GM13977 (cell line): ENCODE results near the gene POLE4.

Experiments
- DNase-seq: peaks from one replicate; pipeline ENCODE4 v3.0.0; 2012; ENCODE audit warnings: low spot score
- in situ Hi-C: fragments of 300-500 bp; cut with MboI; formaldehyde crosslinking; loops from one replicate; pipeline ENCODE4 v1.12.0; 2022; ENCODE audit warnings: low sequenced_read_pairs, low pct_unique_long_range_greater_than_20kb, mixed read lengths, inconsistent platforms; ENCODE audit not compliant: unreplicated experiment
- TF ChIP-seq, protein P1 (sequence below): IDR thresholded peaks from 2 replicates; pipeline ENCODE4 v1.5.1; 2012; ENCODE audit warnings: mild to moderate bottlenecking, control low read depth; ENCODE audit not compliant: insufficient read depth; ENCODE audit errors: extremely low read depth, missing control alignments

The POLE4 gene, protein sequence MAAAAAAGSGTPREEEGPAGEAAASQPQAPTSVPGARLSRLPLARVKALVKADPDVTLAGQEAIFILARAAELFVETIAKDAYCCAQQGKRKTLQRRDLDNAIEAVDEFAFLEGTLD

DNA sequence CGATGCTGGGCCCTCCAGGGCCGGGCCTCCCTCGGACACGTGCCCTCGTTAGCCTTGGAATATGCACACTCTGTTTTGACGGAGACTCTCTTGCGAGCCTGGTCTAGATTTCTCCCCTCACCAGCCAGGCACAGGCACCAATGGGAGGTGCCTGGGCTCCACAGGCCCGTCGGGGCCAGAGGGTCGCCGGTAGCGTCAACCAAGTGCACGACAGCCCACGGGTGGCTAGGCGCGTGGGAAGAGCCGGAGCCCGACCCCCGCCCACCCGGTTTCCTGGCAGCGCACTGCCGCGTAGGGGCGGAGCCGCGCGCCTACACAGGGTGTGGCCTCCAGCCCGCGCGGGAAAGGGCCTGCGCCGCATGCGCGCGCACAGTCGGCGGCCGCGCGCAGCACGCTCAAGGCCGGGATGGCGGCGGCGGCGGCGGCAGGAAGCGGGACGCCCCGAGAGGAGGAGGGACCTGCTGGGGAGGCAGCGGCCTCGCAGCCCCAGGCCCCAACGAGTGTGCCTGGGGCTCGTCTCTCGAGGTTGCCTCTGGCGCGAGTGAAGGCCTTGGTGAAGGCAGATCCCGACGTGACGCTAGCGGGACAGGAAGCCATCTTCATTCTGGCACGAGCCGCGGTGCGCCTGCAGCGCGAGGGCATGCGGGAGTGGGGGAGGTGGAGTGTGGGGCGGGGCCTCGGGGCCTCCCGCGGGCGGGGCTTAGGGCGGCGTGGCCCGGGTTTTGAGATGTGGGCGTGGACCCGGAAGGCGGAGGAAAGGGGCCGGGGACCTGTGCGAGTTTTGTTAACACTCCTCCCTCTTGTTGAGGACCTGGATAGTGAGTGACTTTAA lies at the start of gene POLE4:
POLE4 (plus strand) TSS at position 370 of the 832 bp plus-strand sequence; CDS start at position 407, 37 bp downstream.
- in situ Hi-C loops = no loop called here
- DNase-seq = peak; percentile 88
- TF ChIP-seq, protein P1, sequence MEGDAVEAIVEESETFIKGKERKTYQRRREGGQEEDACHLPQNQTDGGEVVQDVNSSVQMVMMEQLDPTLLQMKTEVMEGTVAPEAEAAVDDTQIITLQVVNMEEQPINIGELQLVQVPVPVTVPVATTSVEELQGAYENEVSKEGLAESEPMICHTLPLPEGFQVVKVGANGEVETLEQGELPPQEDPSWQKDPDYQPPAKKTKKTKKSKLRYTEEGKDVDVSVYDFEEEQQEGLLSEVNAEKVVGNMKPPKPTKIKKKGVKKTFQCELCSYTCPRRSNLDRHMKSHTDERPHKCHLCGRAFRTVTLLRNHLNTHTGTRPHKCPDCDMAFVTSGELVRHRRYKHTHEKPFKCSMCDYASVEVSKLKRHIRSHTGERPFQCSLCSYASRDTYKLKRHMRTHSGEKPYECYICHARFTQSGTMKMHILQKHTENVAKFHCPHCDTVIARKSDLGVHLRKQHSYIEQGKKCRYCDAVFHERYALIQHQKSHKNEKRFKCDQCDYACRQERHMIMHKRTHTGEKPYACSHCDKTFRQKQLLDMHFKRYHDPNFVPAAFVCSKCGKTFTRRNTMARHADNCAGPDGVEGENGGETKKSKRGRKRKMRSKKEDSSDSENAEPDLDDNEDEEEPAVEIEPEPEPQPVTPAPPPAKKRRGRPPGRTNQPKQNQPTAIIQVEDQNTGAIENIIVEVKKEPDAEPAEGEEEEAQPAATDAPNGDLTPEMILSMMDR = no peak

DNA sequence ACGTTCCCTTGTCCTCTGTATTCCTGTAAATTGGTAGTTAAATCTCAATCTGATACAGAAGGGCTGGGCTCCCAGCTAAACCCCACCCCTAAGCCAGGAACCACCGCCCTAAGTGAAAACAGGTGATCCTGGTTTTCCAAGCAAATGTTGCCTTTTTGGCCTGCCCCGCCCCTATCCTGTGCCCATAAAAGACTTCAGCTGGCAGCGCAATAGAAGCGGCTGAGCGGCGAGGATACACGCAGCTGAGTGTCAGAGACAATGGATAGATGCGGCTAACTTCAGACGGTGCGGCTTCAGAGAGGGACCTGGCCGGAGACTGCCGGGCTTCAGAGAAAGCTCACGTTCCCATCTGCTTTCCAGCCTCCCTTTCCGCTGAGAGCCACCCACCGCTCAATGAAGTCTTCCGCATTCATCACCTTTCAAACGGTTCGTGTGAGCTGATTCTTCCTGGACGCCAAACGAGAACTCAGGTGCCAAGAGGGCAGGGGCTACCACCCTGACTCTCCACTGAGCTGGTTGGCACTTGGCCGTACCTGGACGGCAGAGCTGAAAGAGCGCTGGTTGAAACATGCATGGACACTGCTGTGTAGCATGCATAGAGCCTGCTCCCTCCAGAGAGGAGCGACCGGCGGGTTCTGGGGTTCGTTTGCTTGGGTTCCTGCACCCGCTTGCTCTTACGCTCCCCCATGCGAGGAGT lies 49.5 kb upstream of the POLE4 start:
- TF ChIP-seq, protein P1 = no peak
- in situ Hi-C loops = loop anchor here (25.0 kb wide), 1 partner anchor 703 kb away; no protein-coding TSS in a partner anchor
- no peak for DNase-seq

DNA sequence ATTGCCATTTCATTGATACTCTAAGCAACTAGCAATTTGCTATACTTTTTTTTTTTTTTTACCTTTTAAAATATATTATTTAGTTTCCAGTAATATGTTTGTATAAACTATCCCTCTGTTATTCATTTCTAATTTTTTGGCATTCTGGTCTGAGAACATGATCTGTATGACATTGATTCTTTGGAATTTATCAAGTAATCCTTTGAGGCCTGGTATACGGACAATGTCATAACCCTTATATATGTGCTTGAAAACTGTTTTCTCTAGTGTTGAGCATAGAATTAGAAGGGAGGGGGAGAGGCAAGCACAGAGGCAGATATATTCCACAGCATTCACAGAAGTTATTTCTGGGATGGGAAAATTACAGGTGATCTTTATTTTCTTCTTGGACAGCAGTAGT lies 48.2 kb upstream of the POLE4 start:
- no peak for DNase-seq
- TF ChIP-seq, protein P1 = no peak
- in situ Hi-C loops = loop anchor here (25.0 kb wide), 1 partner anchor 702 kb away; no protein-coding TSS in a partner anchor

DNA sequence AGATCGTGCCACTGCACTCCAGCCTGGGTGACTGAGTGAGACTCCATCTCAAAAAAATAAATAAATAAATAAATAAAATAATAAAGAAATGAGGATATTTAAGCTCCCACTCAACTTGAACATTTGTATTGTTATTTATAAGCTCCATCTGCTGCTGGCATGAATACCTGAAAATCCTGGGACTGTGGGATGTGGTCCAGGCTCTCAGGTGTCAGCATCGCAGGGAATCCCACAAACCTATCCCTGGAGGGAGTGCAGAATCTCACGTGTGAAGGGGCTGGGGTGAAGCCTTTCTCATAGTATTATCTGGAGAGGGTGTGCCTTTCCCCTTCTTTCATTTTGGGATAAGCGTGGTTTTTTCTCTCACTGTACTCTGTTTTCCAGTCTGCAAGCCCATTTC lies 47.4 kb upstream of the POLE4 start:
- in situ Hi-C loops = loop anchor here (25.0 kb wide), 1 partner anchor 701 kb away; no protein-coding TSS in a partner anchor

DNA sequence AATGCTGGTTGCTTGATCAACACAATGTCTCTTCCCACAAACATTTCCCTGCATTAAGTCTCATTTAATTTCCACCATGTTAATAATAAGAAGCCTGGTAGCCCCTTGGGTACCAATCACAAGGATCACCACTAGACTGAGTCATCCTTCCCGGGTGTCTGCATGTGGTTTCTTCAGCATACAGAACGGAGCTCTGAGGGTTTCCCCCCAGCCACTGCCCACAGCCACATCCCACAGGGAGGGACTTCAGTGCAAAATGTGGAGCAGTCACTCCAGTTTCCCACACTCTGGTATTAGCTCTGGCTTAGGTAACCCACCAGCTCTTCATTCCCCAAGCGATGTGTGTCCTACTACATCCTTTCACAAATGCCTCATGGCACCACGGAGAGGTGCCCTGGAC lies 42.7 kb upstream of the POLE4 start:
- DNase-seq = no peak
- in situ Hi-C loops = loop anchor here (25.0 kb wide), 1 partner anchor 697 kb away; no protein-coding TSS in a partner anchor
- TF ChIP-seq, protein P1 = no peak

More for the DNA sequence above, 47.4 kb upstream of the POLE4 start:
- DNase-seq = no peak
- TF ChIP-seq, protein P1 = no peak

DNA sequence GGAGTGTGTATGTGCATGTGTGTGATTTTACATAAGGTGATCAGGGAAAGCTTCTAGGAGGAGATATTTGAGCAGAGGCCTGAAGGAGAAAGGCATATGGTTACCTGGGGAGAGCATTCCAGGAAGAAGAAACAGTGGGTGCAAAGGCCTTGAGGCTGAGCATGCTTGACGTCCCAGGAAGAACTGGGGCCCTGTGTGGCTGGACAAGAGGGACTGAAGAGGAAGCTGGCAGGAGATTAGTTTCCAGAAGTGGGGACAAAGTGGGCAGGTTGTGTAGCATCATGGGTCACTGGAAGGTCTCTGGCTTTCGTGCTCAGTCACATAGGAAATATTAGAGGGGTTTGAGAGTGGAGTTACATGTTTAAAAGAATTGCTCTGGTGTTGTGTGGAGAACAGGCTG lies 42.0 kb upstream of the POLE4 start:
- in situ Hi-C loops = loop anchor here (25.0 kb wide), 1 partner anchor 696 kb away; no protein-coding TSS in a partner anchor
- DNase-seq = no peak

More for the DNA sequence above, 42.0 kb upstream of the POLE4 start:
- TF ChIP-seq, protein P1 = no peak
